Right hindlimb (tissue), 1 donor: Measurements from ENCODE around the gene ATP6V1G2.

ENCODE experiments used
- DNase-seq: peaks from one replicate; pipeline ENCODE4 v3.0.0-alpha.2; 2018

The ATP6V1G2 gene

DNA sequence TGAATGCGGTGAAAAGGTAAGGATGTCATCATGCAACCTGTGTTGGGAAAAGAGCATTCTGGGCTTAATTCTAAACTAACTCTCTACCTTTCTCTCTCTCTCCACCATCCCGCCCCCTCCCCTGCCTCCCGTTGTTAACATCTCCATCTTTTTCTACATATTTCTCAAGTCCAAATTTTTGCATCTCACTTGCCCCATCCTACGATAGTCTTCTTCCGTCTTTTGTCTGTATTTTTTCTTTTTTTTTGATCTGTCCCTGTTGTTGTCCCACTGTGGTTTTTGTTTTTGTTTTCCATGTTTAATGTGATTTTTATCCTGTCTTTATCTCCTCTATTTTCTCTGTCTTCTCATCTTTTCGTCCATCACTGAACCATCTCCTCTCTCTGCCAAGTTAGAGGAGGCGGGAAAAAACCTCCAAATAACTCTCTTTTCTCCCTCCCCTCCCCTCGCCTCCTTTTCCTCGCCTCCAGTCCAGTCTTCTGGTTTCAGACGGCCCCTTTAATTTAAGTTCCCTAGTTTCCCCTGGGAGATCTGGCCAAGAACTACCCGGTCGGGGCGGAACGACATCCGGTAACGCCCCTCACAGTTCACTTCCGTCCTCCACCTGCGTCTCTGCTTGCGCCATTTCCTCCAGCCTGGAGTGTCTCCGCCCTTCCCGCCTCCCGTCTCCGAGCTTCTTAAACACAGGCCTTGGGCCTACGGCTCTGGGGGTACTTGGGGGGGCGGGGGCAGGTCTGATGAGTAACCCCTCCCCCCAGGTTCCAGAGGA is 734 bp upstream of the ATP6V1G2 start, which contains the start of gene NFKBIL1:
Gene NFKBIL1, plus strand, starts transcription at position 651 of the 769 bp plus-strand sequence. Its CDS starts 87 bp downstream, at position 738.
- DNase-seq, result peak; percentile 98

DNA sequence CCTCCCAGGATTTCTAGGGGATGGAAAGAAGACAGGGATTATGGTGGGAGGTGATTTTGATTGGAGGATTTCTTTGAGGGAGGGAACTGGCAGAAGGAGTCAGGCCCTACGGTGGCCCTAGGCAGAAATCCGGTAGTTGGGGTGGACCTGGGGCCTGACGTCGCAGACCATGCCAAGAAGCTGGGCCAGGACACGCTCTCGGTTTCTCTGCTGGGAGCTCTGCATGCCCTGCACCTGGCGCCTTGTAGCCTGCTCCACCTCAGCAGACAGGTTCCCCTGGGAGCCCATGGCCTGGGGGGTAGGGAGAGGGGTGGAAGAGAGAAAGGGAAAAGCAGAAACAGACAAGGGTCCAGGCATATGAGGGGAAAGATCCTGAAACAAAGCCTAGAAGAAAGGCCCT is 1.1 kb downstream of the ATP6V1G2 start:
- no peak for DNase-seq

DNA sequence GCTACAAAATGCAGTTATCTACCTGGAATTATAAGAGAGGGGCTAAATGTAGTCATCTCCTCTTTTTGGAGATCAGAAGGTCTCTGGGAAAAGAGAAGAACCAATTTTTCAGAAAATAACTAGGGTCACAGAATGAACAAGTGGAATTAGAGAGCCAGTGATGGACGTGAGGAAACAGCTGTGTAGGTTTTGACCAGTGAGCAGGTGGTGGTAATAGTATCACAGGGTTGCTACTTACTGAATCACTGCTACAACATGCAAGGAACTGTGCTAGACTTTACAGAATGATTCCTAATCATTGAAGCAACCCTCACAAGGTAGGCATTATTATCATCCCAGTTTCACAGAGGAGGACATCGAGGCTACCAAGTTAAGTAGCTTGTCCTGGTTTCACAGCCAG is 1.7 kb downstream of the ATP6V1G2 start:
- no peak for DNase-seq

DNA sequence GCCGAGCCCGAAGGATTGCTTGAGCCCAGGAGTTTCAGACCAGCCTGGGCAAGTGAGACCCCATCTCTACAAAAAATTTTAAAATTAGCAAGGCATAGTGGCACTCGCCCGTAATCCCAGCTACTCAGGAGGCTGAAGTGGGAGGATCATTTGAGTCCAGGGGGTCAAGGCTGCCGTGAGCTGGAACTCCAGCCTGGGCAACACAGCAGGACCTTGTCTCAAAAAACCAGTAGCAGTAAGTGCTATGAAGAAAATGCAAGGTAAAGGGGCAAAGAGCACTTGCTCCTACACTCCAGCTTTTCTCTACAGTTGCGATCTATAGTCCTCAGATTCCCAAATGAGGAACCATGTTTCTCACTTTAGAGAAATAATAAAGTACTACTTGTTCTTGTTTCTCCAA is 2.8 kb downstream of the ATP6V1G2 start:
- no peak for DNase-seq

DNA sequence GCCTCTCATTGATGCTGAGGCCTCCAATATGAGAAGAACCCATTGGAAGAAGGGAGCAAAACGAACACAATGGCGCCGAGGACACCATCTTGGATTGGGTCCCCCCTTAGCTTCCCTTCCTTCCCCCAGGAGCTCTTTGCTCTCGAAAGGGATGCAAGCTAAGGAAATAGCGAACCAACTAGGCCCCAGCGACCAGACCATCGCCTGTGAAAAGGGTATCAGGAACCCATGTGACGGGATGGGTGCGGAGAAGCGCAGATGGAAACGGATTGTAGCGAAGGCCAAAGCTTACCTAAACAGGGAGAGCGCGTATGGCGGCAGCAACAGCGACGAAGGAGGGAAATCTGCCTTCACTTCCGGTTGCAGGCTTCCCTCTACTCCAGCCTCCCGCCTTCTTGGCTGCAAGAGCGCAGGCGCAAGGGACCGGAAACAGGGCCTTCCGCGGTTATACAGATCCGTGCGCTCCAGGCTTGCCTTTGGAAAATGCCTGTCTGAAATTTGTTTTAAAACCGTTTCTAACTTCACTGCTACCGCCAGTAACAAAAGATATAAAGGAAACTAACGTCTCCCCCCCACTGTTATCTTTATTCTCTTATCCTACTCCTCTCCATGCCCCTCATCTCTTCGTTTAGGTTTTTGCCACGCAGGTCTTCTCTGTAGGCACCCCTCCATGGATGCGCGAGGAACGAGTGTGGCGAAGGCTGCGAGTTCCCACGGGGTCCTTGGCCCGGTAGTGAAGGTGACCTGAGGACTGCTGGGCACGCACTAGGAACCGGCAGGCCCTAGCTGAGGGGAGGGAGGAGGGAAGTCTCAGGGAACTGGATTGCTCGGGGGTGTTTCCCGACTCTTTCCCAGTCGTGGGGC is 4.5 kb downstream of the ATP6V1G2 start, which contains the start of gene DDX39B:
Gene DDX39B, minus strand, starts transcription at position 346 of the 864 bp plus-strand sequence. CDS start 1,471 bp downstream, outside the sequence.
- DNase-seq, result peak; percentile 97

DNA sequence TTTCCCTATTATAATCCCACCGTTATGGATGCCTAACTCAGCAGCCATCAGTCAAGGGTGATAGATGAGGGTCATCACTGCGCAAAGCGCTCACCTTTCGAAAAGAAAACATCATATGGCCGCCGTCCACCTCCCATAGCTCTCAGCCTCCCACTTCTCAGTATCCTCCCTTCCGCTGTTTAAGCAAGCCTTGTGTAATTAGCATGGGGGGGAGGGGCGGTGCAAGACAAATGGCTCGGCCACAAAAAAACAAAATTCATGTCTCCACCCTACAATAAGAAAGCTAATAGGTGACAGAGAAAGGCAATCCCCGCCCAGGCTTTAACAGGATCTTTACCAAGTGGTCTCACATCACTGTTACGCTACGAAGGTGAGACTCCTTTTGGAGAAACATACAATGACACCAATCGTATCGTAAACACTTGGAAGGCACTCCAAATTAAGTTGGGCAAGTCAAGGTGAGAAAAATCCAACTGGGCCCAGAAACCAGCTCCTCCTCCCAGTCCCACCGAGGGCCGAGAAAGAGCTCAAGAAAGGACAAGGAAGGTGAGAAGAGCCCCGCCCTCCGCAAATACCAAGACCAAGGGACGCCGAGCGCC is 5.2 kb downstream of the ATP6V1G2 start:
- peak; percentile 46 for DNase-seq

DNA sequence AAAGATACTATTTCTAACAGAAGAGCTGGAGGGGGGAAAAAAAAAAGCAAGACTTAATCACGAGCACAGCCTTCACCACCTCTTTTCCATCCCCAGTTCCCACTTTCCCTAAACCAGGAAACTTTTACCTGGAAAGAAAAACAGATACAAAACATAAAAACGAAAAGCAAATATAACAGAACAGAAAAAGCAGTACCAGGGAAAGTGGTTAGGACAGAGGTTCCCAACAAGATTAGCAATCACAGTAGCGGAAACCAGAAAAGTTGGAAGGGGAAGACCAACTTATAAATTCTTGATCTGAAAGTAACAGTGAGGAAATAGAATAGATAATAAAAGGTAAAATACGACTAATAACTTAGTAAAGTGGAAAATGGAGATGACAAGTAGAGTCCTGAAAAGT is 5.8 kb downstream of the ATP6V1G2 start:
- DNase-seq, result no peak

DNA sequence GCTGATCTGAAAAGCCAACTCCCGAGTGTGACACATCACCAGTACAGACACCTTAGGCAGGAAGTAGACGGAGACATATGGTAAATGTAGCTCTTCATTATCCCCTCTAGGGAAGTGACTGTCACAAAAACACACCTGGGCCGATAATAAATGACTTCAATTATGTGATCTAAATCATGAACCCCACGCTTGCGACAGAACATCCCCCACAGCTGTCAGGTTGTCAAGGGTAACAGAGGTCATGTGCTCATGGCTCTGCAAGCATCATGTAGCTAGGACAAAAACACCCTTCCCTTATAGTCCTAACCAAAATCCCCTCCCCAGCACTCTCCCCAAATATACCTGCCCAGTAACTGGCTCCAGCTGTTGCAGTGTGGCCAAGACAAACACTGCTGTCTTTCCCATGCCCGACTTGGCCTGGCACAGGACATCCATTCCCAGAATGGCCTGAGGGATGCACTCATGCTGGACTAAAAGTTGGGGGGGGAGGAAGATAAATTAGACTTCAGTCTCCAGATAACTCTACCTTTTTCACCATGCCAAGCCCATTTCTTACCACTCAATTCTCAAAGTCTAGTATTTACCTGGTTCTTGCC is 7.5 kb downstream of the ATP6V1G2 start:
- no peak for DNase-seq

DNA sequence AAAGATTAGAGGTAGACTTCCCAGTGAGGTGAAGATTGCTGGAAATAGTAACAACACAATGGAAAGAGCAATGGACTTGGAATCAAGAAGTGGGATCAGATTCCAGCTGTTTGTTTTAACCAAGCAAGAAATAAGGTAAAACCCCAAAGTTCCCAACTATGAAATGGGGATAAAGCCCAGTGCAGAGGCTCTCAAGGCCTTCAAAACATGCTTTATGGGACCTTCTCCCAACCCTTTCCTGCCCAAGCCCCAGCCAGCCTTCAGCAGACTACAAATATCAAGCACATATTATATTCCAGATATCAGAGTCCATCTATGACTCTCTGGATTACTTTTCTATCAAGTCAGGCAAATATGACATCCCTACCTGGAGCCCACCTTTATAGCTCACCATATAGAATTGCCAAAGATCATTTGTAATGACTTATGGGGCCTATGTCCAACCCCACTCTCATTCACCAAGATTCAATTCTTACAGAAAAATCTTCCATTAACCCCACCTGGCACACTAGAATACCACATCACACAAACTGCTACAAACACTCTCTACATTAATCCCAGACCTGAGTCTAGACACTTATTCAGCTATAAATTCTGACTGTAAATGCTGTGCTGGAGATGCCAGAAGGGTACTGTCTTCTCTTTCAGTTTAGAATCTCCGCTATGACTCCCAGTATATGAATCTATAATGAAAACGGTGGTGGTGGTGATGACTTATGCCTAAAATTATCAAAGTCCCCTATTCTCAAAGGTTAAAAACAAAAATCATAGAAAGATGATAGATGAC is 10.7 kb downstream of the ATP6V1G2 start:
- no peak for DNase-seq

DNA sequence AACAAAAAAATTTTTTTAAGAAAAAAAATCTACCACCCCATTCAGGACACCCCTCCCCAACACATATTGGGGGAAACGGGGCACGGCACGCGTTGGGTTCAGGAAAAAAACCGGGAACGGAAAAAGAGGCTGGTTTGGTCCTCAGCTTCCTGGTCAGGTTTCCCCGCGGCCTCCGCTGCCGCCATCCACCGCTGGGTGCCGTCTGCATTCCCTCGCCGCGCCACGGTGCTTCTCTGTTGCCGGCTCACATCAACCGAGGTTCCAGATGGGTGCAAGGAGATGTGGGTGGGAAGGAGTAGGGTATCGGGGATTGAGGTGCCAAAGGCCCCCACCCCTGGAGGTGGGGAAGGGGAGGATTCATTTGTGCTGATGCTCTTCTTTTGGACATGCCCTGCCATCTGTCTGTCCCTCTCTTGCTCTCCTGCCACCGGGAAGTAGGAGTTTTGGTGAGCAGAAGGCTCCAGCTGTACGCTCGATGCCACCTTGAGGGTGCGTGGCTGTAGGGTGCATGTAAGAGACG is 11.8 kb downstream of the ATP6V1G2 start:
- DNase-seq, result no peak

DNA sequence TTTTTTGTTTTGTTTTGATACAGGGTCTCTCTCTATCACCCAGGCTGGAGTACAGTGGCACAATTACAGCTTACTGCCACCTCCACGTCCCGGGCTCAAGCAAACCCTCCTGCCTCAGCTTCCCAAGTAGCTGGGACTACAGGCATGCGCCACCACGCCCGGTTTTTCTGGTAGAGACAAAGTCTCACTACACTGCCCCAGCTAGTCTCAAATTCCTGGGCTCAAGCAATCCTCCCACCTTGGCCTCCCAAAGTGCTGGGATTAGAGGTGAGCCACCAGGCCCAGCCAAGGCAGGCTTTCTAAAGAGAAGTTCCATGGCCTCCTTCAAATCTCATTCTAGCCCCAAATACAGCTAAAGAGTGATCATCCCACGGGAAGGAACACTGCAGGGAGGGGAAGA is 12.4 kb downstream of the ATP6V1G2 start:
- DNase-seq, result no peak

DNA sequence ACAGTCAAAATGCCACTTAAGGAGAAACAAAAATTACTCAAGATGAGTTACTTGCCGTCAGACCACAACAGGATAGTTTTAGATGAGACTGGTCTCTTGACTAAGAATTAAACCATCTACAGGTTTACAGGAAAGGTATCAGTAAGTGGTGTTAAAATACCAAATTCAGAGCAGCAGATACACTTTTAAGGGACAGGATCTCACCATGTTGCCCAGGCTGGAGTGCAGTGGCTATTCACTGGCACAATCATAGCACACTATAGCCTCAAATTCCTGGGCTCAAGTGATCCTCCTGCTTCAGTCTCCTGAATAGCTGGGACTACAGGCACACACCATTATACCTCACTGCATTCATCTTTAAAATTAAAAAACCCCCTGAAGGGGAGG is 13.0 kb downstream of the ATP6V1G2 start:
- DNase-seq, result no peak

DNA sequence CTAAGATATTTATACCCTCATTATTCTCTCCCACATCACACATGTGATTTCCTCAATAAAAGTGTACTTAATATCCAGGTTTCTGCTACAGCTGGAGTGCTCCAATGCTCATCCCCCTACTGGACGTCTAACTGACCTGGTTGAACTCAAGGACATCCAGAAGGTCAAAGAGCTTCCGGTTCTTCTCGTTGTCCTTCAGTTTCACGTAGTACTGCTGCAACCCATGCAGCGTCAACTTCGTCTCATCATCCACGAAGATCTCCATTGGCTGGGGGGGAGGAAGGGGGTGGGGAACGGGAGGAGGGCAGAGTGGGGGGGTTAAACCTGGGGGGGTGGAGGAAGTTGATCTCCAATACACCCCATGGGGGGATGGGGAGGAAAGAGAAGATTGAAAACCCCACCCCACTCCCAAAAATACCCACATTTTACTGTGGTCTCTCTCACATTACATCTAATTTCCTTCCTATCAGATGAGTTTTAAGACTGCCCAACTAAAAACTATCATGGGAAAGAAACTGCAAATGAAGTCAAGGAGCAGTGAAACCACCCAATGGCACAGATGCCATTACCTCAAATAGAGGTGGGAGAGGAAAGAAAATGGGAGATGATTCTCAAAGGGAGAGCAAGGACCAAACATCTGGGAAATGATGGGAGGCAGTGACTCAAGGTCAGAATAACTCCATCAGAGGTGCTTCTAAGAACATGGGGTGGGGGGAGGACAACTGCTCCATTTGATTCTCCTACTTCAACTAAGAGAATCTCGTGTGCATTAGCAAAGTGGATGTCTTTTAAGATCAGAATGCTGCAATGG is 13.6 kb downstream of the ATP6V1G2 start:
- no peak for DNase-seq

DNA sequence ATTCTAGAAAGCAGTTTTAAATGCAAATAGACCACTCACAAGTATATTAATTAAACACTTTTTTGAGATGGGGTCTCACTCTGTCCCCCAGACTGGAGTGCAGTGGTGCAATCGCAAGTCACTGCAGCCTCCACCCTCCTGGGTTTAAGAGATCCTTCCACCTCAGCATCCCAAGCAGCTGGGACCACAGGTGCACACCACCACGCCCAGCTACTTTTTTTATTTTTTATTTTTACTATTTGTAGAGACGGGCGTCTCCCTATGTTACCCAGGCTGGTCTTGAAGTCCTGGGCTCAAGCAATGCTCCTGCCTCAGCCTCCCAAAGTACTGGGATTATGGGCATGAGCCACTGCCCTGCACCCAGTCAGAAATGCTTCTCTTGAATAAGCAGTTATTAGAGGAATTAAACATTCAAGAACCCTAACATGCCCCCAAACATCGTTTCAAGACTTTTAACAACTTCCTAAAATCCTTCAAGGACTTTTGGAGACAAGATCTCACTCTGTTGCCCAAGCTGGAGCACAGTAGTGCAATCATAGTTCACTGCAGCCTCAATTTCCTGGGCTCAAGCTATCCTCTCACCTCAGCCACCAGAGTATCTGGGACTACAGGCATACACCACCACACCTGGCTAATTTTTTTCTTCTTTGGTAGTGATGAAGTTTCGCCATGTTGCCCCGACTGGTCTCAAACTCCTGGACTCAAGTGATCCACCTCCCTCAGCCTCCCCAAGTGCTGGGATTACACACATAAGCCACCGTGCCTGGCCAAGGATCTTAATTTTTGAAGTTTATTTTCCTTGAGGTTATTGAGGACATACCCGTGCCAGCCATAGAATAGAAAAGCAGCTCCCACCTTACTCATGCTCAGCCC is 14.4 kb downstream of the ATP6V1G2 start:
- DNase-seq, result no peak

DNA sequence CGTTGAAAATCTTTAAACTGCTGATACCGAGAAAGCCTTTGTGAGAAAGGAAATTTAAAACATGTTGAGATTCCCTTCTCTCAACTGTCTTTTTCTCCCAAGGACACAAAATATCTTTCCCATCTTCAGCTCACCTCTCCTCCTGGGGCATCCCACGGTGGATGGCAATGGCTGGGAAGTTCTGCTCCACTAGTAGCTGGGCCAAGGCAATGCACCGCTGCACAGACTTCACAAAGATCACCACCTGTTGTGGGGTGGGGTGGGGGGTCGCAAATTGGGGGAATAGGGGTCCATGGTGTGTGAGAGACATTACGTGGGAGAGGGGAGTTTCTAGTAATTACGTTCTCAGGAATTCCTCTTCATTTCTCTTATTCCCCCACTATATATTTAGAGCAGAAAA is 15.2 kb downstream of the ATP6V1G2 start:
- DNase-seq, result no peak

DNA sequence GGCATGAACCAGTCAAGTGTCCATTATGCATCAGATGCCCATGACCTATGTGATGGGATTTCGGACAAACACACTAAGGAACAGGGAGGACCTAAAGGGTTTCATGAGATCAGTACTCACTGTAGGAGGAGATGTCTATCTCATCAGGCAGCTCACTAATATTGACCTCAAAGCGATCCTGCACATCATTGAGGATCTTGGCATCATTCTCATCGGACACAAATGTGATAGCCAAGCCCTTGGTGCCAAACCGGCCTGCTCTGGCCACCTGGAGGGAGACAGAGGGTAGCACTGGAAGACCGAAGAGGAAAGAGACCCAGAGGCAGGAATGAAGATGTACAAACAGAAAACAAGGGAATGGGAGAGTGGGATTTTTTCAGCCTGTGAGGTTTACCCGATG is 15.7 kb downstream of the ATP6V1G2 start:
- DNase-seq, result no peak

DNA sequence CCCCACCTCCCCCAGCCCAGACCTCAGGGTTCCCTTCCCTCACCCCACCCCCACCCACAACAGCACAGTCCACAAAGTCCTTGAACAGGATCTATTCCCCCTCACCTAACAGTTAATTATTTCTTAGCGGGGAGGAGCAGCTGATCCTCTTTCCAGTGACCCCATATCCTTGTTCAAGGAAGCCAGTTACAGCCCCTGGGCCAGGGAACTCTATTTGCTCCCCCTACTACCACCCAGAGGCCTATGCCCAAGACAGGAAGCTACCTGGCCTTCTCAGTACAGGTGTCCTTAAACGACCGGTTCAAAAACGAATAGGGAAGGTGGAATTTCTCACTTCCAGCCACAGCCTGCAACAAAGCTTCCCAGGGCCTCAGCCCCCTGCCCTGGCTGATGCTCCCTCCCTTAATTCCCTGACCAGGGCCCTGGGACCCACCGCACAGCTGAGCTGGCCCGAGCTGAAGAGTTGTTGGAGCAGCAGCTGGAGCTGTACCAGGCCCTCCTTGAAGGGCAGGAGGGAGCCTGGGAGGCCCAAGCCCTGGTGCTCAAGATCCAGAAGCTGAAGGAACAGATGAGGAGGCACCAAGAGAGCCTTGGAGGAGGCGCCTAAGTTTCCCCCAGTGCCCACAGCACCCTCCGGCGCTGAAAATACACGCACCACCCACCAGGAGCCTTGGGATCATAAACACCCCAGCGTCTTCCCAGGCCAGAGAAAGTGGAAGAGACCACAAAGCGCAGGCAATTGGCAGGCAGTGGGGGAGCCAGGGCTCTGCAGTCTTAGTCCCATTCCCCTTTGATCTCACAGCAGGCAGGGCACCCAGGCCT is 16.9 kb downstream of the ATP6V1G2 start:
- no peak for DNase-seq

DNA sequence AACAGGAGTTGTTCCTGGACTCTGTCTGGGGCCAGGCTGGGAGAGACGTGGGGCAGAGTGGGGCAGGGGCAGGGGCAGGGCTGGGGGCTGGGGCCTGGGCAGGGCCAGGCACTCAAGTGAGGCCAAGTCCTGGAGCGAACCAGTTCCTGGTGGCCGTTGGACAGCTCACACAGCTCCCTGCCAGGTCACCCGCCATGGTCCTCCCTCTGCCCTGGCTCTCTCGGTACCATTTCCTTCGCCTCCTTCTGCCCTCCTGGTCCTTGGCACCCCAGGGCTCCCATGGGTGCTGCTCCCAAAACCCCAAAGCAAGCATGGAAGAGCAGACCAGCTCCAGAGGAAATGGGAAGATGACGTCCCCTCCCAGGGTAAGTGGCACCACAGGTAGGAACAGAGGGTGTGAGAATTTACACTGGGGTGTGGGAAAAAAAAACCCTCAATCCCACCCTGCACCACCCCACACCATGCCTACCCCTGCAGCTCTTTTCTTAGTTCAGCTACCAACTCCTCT is 17.5 kb downstream of the ATP6V1G2 start, which contains the start of gene MCCD1:
Gene MCCD1, plus strand, starts transcription at position 142 of the 508 bp plus-strand sequence. Its CDS starts 53 bp downstream, at position 195.
- DNase-seq, result no peak

DNA sequence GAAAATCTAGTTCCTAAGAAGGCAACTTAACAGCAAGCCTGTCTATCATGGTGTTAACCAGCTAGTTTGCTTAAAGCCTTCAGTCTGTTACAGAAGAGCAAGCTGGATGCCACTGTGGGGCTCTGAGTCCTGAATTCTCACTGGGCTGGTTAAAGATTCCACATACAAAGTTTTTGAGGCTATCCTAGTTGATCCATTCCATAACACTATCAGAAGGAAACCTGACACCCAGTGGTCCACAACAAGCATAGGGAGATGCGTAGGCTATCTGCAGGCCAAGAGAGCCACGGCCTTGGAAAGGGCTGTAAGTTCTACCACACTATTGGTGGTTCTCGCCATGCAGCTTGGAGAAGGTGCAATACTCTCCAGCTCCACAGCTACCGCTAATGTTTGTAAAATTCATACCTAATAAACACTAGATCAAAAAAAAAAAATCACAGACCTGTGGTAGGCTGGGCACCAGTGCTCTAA is 18.1 kb downstream of the ATP6V1G2 start:
- DNase-seq, result no peak
